GM12878 (cell line): ENCODE measurements around the gene PRUNE2. TPM values are rescaled to one million over a fixed set of nuclear protein-coding genes. Genes with fewer than 3 reads are reported as not detected.

ENCODE experiments used
- ATAC-seq: fragments of 200-7000 bp; cut with Tn5 transposase; 3 replicates; pipeline ENCODE4 v1.9.1; 2020; ENCODE audit warnings: mild to moderate bottlenecking, moderate library complexity
- BruUV-seq: library from RNA; stranded (reverse); fragments of 400-500 nt; replicated peaks from 2 replicates; lab custom pipeline; 2021; lab: Mats Ljungman, UMichigan
- CTCF ChIA-PET: fragments of 300-600 bp; sonication (Branson Sonifier 250); formaldehyde crosslinking; extraction: SDS; loops from one replicate; lab custom pipeline; 2021; ENCODE audit warnings: inconsistent platforms; lab: Yijun Ruan, JAX
- POLR2A ChIA-PET: fragments of 350-600 bp; formaldehyde crosslinking; extraction: SDS; loops from one replicate; lab custom pipeline; 2021; ENCODE audit warnings: inconsistent platforms; lab: Charles Lee
- RAD21 ChIA-PET: fragments of 300-600 bp; sonication (Branson Sonifier 250); formaldehyde crosslinking; loops from one replicate; lab custom pipeline; 2023; ENCODE audit warnings: antibody characterized with exemption; ENCODE audit not compliant: unreplicated experiment; lab: Charles Lee
- SMC1A ChIA-PET: fragments of 300-600 bp; sonication (Branson Sonifier 250); formaldehyde crosslinking; loops from one replicate; lab custom pipeline; 2023; ENCODE audit not compliant: unreplicated experiment, uncharacterized antibody; lab: Charles Lee
- DNase-seq: peaks from one replicate; pipeline ENCODE4 v3.0.0-alpha.2; 2011; ENCODE audit warnings: low read depth, low spot score
- FAIRE-seq: peaks from 3 replicates; lab custom pipeline; 2011; peaks lifted over from hg19 to GRCh38; lab: Jason Lieb, UNC
- H2AFZ ChIP-seq: 2 replicates; pipeline ENCODE4 v1.6.0; 2011; ENCODE audit warnings: low read depth, low read length, control low read depth; ENCODE audit not compliant: control insufficient read depth
- H3K27ac ChIP-seq: 2 replicates; pipeline ENCODE4 v1.5.1; 2011; ENCODE audit warnings: control low read depth; ENCODE audit not compliant: control insufficient read depth, insufficient read depth
- H3K27me3 ChIP-seq, 2 experiments: replicated peaks in 1 of 2; 2 replicates each; pipeline versions ENCODE4 v1.6.0 to v1.6.1; 2011; ENCODE audit warnings: low read length in 1 of 2; ENCODE audit not compliant: control insufficient read depth in 2 of 2, insufficient read depth in 2 of 2
- H3K36me3 ChIP-seq, 2 experiments: 2 replicates each; pipeline ENCODE4 v1.5.1; 2011; ENCODE audit warnings: low read length in 1 of 2; ENCODE audit not compliant: control insufficient read depth in 2 of 2, insufficient read depth in 2 of 2
- H3K4me1 ChIP-seq: 2 replicates; pipeline ENCODE4 v1.6.1; 2011; ENCODE audit warnings: mild to moderate bottlenecking, low read length, moderate library complexity, mixed read lengths; ENCODE audit not compliant: control insufficient read depth, insufficient read depth
- H3K4me2 ChIP-seq: 2 replicates; pipeline ENCODE4 v1.6.0; 2011; ENCODE audit warnings: control low read depth; ENCODE audit not compliant: control insufficient read depth, insufficient read depth
- H3K4me3 ChIP-seq: fragments of 200-600 bp; sonication (generic); 2 replicates; pipeline ENCODE4 v1.5.1; 2016
- H3K79me2 ChIP-seq: 2 replicates; pipeline ENCODE4 v1.6.0; 2011; ENCODE audit warnings: low read length; ENCODE audit not compliant: control insufficient read depth, insufficient read depth
- H3K9ac ChIP-seq: 2 replicates; pipeline ENCODE4 v1.8.0; 2011; ENCODE audit warnings: low read length, control low read depth, mixed read lengths; ENCODE audit not compliant: control insufficient read depth, insufficient read depth
- H3K9me3 ChIP-seq: replicated peaks from 3 replicates; pipeline ENCODE4 v1.5.1; 2011; ENCODE audit warnings: mild to moderate bottlenecking, low read length; ENCODE audit not compliant: control insufficient read depth, insufficient read depth
- H4K20me1 ChIP-seq: 2 replicates; pipeline ENCODE4 v1.6.0; 2011; ENCODE audit not compliant: control insufficient read depth, insufficient read depth
- BHLHE40 ChIP-seq, 2 experiments: fragments of 450-650 bp in 1 of 2; IDR thresholded peaks; 2 replicates each; pipeline ENCODE4 v1.6.1; 2011 to 2017; ENCODE audit warnings: low read depth in 2 of 2, borderline replicate concordance in 1 of 2, improper control_type of control experiment in 1 of 2, low read length in 1 of 2, mild to moderate bottlenecking in 1 of 2
- BRCA1 ChIP-seq: IDR thresholded peaks from 2 replicates; pipeline ENCODE4 v1.6.1; 2011; ENCODE audit warnings: low read depth, low read length, improper control_type of control experiment
- CBX5 ChIP-seq: sonication (generic); IDR thresholded peaks from 2 replicates; pipeline ENCODE4 v1.6.1; 2016; ENCODE audit warnings: low read depth, moderate library complexity, mild to moderate bottlenecking, inconsistent platforms
- CHD2 ChIP-seq: IDR thresholded peaks from 2 replicates; pipeline ENCODE4 v1.6.1; 2011; ENCODE audit warnings: low read depth, low read length, improper control_type of control experiment, borderline replicate concordance
- CHD4 ChIP-seq: fragments of 200-600 bp; sonication (generic); IDR thresholded peaks from 2 replicates; pipeline ENCODE4 v1.6.1; 2016; ENCODE audit warnings: mild to moderate bottlenecking
- EGR1 ChIP-seq, 2 experiments: IDR thresholded peaks; 1 replicate in 1 of 2; 2 replicates in 1 of 2; pipeline ENCODE4 v1.6.1; 2011 to 2012; ENCODE audit warnings: low read depth in 2 of 2, low read length in 2 of 2, borderline replicate concordance in 1 of 2, mild to moderate bottlenecking in 1 of 2, moderate library complexity in 1 of 2
- IRF4 ChIP-seq: IDR thresholded peaks from 2 replicates; pipeline ENCODE4 v1.6.1; 2011; ENCODE audit warnings: low read depth, low read length
- IRF5 ChIP-seq: fragments of 450-650 bp; IDR thresholded peaks from 2 replicates; pipeline ENCODE4 v1.6.1; 2017; ENCODE audit warnings: borderline replicate concordance
- POLR2A ChIP-seq: IDR thresholded peaks from 2 replicates; pipeline ENCODE4 v1.6.1; 2011; ENCODE audit warnings: low read depth, mild to moderate bottlenecking, low read length
- RFX5 ChIP-seq: IDR thresholded peaks from 2 replicates; pipeline ENCODE4 v1.6.1; 2011; ENCODE audit warnings: low read depth, low read length, improper control_type of control experiment
- SRF ChIP-seq, 2 experiments: IDR thresholded peaks; 2 replicates each; pipeline ENCODE4 v1.6.1; 2011; ENCODE audit warnings: low read depth in 2 of 2, low read length in 2 of 2, mild to moderate bottlenecking in 1 of 2, moderate library complexity in 1 of 2
- TARDBP ChIP-seq: IDR thresholded peaks from 2 replicates; pipeline ENCODE4 v1.6.1; 2016; ENCODE audit warnings: borderline replicate concordance
- ZBED1 ChIP-seq: IDR thresholded peaks from 2 replicates; pipeline ENCODE4 v1.6.1; 2016; ENCODE audit warnings: borderline replicate concordance
- ZNF592 ChIP-seq: fragments of 450-650 bp; IDR thresholded peaks from 2 replicates; pipeline ENCODE4 v1.6.1; 2017; ENCODE audit warnings: mild to moderate bottlenecking, moderate library complexity
- in situ Hi-C: fragments of 300-500 bp; cut with MboI; formaldehyde crosslinking; loops from 9 replicates; pipeline ENCODE4 v1.14.3; 2018; ENCODE audit warnings: mixed read lengths
- intact Hi-C: fragments of 100-400 bp; cut with micrococcal nuclease; formaldehyde crosslinking; loops from one replicate; pipeline ENCODE4 v1.14.2; 2022; ENCODE audit not compliant: unreplicated experiment
- polyA plus RNA-seq, 11 experiments: library from polyadenylated mRNA; depleted of rRNA in 4 of 11; unstranded in 6 of 11; stranded (reverse) in 5 of 11; fragments of >200 nt; fragmentation: Nextera tagmentation in 4 of 11; fragmentation: Illumina TruSeq in 1 of 11; extraction: Ambion mirVana in 4 of 11; extraction: Trizol in 1 of 11; gene quantifications; 1 replicate in 1 of 11; 2 replicates in 10 of 11; pipeline versions ENCODE4 v1.2.1 to v1.2.3, GENCODE V29; 2011 to 2016; ENCODE audit warnings: inconsistent platforms in 2 of 11, missing spikeins in 2 of 11, low read depth in 1 of 11
- total RNA-seq, 4 experiments: library from RNA; depleted of rRNA in 3 of 4; stranded (reverse); fragments of >200 nt in 3 of 4; fragmentation: Illumina TruSeq in 1 of 4; extraction: Trizol in 1 of 4; gene quantifications; 2 replicates each; pipeline versions ENCODE4 v1.2.1 to v1.2.3, GENCODE V29; 2013 to 2021

Gene PRUNE2
- total and polyA plus RNA-seq, 10 of the 15 experiments (the other 5 are each of a cell fraction or from before 2014, with no cell fraction given): 0.07 to 0.63 (median 0.25) TPM

- ChIA-PET POLR2A (no interaction called here), CTCF (no interaction called here), SMC1A (no interaction called here), RAD21 (no interaction called here)
- ATAC-seq: no peak
- Histone ChIP-seq H3K9me3 (no peaks in the 10 kb centered on the region), H4K20me1 (no peaks in the 10 kb centered on the region), H3K27ac (no peak overlapping the region), H3K4me3 (no peak overlapping the region), H3K36me3 (no peaks in the 10 kb centered on the region), H3K9ac (no peak overlapping the region), H3K27me3 (peaks cover 0 to 2% of the 10 kb centered on the region in 2 experiments; a peak in 2 of 4 replicates), H3K79me2 (no peaks in the 10 kb centered on the region), H3K4me2 (no peak overlapping the region), H3K4me1 (no peaks in the 10 kb centered on the region), H2AFZ (no peak overlapping the region)
- DNase-seq: no peak
- no peak for FAIRE-seq
- no TSS peak for BruUV-seq
- in situ Hi-C loops (no loop called here), intact Hi-C loops (no loop called here)
- TF ChIP-seq SRF (IDR thresholded peaks at IDR 0.05; ENCODE audit: low read depth in 2 of 2, low read length in 2 of 2) (no peak), IRF5 (no peak), BHLHE40 (IDR thresholded peaks at IDR 0.05; ENCODE audit: borderline replicate concordance in 1 of 2, low read depth in 2 of 2, low read length in 1 of 2) (no peak), BRCA1 (no peak), RFX5 (no peak), IRF4 (no peak), CBX5 (no peak), ZNF592 (no peak), EGR1 (IDR thresholded peaks at IDR 0.05; ENCODE audit: borderline replicate concordance in 1 of 2, low read depth in 2 of 2, low read length in 2 of 2) (no peak), ZBED1 (no peak), CHD2 (no peak), TARDBP (no peak), CHD4 (no peak), POLR2A (no peak)
These were observed 317.6 kb downstream of the PRUNE2 start for GRCh38 chr9:76588316-76588715.
